Measurements from ENCODE around the gene WDR64.

DNA sequence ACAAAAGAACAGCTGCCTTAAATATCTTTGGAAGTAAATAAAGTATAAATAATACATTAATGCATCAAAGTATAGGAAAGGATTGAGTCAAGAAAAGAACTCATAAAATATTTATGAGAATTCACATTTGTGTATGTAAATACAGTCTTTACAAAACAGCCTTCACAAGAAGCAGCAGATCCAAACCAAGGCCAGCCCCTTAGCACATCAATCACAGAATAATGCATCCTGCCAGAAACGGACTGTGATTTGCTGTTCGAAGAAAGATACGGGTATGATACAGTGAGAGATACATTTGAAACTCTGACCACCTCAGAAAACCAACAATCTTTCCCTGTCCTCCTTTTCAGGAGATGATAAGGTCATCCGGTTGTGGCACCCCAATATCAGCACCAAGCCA is 70.9 kb downstream of the WDR64 start:
- TF ChIP-seq, protein P1, sequence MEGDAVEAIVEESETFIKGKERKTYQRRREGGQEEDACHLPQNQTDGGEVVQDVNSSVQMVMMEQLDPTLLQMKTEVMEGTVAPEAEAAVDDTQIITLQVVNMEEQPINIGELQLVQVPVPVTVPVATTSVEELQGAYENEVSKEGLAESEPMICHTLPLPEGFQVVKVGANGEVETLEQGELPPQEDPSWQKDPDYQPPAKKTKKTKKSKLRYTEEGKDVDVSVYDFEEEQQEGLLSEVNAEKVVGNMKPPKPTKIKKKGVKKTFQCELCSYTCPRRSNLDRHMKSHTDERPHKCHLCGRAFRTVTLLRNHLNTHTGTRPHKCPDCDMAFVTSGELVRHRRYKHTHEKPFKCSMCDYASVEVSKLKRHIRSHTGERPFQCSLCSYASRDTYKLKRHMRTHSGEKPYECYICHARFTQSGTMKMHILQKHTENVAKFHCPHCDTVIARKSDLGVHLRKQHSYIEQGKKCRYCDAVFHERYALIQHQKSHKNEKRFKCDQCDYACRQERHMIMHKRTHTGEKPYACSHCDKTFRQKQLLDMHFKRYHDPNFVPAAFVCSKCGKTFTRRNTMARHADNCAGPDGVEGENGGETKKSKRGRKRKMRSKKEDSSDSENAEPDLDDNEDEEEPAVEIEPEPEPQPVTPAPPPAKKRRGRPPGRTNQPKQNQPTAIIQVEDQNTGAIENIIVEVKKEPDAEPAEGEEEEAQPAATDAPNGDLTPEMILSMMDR (conservative IDR thresholded peaks at IDR 0.05; ENCODE audit: low read depth, low read length): no peak
- no peak for TF ChIP-seq EZH2 (IDR thresholded peaks at IDR 0.05; ENCODE audit: borderline replicate concordance, low read depth, low read length, poor library complexity, severe bottlenecking)

Data from A673 (cell line).